Glomerular endothelial cell (primary cell): ENCODE measurements around the gene MEGF10. TPM values are rescaled to one million over a fixed set of nuclear protein-coding genes. Genes with fewer than 3 reads are reported as not detected.
"Not testable (repeated sequence)": the region's sequence is repeated elsewhere in the genome, so short reads cannot be mapped to it uniquely, and the experiment has no call there.

Experiments
- DNase-seq: peaks from one replicate; pipeline ENCODE4 v3.0.0-alpha.2; 2011; ENCODE audit warnings: low read depth, low spot score; ENCODE audit errors: extremely low read depth
- total RNA-seq: library from RNA; depleted of rRNA; stranded (reverse); fragments of >200 nt; gene quantifications from 2 replicates; pipeline ENCODE4 v1.2.3, GENCODE V29; 2015

Gene MEGF10
- 3.6 and 15.5 TPM in 2 replicates for total RNA-seq

DNA sequence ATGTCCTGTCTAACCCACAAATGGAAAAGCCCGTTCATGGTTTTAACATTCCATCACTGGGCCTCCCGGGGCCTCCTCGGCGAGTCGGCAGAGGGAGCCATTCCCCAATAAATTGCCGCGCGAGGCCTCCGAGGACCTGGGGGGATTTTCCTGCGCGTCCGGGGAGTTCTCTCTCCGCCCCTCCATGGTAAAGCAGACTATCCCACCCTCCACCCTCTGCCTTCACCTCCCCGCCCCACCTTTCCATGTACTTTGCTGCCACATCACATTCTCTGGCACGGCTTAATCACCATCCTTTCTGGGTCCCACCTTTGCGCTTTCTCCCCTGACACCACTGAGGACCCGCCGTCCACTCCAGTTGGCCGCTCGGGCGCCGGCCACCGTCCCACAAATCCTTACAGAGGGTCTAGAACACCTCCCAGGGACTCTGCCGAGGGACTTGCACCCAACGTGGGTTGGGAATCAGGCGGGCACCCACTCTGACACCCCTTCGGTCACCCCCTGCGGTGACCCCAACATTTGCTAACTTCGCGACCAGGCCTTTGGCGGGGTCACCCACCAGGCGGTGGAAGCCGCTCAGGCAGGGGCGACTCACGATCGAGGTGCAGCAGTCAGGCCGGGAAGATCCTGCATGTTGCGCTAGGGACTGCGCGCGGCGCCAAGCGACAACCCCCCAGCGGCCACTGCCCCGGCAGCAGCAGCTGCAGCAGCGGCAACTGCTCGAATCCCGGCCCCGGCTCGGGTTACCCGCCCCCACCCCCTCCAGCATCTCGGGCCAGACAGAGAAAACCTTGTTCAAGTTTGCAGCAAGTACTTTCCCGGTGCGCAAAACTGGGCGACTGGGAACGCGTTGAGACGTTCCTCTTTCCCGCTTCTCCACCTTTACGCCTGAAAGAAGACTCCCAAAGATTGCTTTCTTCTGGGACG, at the start of gene MEGF10:
MEGF10 (plus strand) TSS at position 778 of the 927 bp plus-strand sequence. CDS start 40,513 bp downstream, outside the sequence.
- DNase-seq: no peak

DNA sequence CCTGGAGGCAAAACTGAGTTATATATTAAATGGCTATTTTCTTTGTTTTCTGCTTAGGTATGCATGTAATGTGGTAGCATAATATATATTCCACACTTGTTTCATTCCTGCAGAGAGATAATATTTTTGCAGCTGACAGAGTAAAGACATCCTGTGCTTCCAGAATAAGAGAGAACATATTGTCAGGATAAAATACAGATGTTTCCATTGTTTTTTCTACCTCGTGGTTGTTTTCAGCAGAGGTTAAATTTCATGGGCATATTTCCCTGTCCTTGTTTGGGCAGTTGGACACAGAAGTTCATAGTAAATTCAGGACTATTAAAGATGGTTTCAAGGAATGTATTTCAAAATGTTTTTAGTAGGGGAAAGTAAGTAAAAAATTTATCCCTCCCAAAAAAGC, 47.6 kb upstream of the MEGF10 start:
- no peak for DNase-seq

DNA sequence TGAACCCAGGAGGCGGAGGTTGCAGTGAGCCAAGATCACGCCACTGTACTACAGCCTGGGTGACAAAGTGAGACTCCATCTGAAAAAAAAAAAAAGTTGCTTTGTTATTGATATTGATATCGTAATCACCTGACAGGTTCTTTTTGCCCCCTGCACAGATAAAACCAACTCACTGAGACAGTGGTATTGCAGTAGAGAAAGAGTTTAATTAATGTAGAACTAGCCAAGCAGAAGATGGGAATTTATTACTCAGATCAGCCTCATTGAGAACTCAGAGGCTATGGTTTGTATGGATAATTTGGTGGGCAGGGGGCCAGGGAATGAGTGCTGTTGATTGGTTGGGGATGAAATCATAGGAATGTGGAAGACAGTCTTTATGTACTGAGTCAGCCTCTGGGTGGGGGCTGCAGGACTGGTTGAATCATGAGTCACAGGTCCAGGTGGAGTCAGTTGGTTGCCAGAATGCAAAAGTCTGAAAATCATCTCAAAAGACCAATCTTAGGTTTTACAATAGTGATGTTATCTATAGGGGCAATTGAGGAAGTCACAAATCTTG, 35.8 kb upstream of the MEGF10 start:
- DNase-seq: no peak

DNA sequence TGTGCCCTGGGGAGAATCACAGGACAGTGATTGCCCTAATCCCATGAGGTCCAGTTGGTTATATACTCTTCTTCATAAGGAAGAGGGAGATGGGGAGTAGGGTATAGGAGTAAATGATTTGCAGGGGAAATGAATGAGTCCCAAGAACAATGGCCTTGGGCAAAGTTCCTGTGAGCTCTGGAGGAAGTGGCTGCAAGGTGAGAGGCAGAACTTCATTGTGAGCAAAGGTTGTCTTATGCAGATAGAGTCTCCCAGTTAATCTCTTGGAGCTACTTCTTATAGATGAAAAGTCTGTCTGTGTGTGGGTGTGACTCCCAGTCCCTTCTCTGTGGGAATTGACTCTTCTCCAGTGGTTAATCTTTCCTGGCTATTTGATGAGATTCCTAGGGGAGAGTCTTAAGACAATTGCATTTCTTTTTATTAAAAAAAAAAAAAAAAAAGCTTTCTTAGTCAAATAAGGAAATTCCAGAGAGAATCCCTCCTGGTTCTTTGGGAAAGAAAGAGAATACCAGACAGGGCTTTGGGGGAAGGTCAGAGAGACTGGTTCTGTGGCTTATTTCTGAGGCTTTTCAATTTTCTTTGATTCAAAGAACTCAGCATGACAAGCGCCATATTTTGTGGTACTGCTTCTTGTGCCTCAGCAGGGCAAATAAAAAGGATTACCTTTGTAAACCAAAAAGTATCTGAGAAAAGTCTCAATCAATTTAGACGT, 33.6 kb upstream of the MEGF10 start:
- DNase-seq: no peak

DNA sequence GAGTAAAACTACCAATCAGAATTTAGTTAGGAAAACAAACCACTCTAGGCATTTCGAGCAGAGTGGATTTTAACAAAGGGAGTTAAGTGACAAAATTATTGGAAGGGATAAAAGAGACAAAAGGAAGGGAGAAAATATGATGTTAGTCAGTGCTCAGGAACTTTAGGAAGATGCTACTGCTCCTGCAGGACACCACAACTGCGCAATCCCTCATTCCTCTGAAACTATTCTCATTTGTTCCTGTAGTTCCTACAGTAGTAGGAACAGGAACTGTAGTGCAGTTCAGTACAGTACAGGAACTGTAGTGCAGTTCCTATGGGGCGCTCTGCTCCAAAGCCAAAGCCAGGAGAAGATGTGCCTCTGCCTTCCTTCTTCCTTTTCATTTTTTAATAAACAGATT, 29.9 kb upstream of the MEGF10 start:
- DNase-seq: no peak

DNA sequence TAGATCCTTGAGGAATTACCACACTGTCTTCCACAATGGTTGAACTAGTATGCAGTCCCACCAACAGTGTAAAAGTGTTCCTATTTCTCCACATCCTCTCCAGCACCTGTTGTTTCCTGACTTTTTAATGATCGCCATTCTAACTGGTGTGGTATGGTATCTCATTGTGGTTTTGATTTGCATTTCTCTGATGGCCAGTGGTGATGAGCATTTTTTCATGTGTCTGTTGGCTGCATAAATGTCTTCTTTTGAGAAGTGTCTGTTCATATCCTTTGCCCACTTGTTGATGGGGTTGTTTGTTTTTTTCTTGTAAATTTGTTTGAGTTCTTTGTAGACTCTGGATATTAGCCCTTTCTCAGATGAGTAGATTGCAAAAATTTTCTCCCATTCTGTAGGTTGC, 25.1 kb upstream of the MEGF10 start:
- not testable (repeated sequence) for DNase-seq

DNA sequence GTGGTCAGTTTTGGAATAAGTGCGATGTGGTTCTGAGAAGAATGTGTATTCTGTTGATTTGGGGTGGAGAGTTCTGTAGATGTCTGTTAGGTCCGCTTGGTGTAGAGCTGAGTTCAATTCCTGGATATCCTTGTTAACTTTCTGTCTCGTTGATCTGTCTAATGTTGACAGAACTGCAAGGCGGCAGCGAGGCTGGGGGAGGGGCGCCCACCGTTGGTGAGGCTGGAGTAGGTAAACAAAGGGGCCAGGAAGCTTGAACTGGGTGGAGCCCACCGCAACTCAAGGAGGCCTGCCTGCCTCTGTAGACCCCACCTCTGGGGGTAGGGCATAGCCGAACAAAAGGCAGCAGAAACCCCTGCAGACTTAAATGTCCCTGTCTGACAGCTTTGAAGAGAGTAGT, 22.3 kb upstream of the MEGF10 start:
- not testable (repeated sequence) for DNase-seq

DNA sequence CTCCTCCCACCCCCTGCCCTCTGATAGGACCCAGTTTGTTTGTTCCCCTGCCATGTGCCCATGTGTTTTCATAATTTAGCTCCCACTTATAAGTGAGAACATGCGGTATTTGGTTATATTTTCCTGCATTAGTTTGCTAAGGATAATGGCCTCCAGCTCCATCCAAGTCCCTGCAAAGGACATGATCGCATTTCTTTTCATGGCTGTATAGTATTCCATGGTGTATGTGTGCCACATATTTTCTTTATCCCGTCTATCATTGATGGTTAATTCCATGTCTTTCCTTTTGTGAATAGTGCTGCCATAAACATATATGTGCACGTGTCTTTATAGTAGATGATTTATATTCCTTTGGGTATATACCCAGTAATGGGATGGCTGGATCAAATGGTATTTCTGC, 19.9 kb upstream of the MEGF10 start:
- DNase-seq: not testable (repeated sequence)

DNA sequence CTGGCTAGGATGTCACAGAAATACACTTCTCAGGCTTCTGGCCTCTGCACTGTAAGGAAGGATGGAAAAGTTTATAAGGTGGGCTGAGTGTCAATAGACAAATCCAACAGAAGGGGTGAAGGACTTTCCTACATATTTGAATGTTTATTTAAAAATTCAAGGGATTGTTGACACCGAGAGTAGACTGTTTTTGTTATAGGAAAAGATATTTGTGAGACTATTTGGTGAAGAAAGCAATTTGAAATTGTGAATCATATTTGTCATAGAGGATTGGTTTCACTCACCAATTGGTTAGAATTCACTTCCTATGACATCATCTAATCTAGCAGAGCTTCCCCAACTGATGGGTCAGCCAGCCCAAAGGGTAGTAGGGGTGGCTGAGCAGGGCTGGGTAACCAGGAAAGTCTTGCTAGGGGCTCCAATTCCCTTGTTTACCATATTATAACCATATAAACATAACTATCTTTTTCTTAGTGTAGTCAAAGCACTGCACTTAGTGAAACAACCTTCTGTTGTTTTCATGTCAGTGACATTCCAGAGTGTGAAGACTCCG, 14.9 kb upstream of the MEGF10 start:
- no peak for DNase-seq

DNA sequence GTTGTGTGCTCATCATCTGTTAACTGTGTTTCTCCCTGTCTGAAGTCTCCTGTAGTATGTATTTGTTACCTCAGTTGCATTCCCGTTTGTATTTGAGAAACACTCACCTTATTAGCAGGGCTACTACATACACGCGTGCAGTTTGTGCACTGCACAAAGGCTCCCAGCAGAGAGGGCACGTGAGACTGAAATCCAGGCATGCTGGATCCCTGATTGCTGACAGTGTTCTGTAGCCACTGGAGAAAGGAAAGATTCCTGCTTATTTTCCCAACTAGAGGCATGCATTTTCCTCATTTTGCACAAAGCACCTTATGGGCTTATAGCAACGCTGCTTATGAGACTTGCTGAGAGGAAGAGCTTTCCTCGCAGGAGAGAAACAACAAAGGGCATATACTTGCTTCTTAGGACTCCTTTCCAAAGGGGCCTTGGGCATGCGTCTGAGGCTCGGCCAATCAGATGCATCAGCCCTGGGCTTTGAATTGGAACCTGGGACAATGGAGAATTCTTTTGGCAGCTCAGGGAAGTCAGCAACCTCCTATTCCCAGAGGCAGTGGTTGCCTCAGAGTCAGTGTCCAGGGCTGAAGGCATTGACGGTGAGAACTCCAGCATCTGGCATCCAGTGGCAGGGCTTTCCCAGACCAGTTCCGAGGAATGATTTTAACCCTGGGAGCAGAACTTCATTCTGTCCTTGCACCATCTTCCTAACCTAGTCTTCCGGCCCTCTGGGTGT, 9.9 kb upstream of the MEGF10 start:
- no peak for DNase-seq

DNA sequence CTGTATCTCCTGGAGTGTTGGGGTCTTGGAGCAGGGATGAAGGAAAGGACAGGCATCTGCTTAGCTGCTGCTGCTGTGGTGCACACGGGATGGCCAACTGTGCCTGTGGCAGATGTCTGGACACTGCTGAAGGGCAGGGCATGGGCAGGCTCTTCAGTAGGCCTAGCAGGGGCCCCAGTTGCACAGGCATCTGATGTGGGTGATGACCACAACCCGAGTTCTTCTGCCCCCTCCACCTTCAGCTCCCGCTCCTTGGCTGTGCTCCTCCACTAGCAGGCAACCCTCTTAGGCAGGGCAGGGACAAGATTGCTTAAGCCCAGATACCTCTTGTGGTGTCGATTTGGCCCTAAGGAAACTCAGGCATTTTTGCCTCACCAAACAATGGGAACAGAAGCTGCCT, 9.0 kb upstream of the MEGF10 start:
- DNase-seq: no peak

DNA sequence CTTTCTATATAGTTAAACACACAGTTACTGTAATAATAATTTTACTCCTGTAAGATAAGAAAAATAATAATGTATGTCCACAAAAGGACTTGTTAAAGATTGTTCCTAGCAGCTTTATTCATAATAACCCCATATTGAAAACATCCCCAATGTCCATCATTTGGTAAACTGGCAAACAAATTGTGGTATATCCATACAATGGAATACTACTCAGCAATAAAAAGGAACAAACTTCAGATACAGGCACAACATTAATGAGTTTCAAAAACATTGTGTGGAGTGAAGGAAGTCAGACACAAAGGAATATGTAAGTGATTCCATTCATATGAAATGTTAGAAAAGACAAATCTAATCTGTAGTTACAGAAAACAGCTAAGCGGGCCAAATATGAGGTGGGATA, 1.9 kb upstream of the MEGF10 start:
- DNase-seq: no peak

DNA sequence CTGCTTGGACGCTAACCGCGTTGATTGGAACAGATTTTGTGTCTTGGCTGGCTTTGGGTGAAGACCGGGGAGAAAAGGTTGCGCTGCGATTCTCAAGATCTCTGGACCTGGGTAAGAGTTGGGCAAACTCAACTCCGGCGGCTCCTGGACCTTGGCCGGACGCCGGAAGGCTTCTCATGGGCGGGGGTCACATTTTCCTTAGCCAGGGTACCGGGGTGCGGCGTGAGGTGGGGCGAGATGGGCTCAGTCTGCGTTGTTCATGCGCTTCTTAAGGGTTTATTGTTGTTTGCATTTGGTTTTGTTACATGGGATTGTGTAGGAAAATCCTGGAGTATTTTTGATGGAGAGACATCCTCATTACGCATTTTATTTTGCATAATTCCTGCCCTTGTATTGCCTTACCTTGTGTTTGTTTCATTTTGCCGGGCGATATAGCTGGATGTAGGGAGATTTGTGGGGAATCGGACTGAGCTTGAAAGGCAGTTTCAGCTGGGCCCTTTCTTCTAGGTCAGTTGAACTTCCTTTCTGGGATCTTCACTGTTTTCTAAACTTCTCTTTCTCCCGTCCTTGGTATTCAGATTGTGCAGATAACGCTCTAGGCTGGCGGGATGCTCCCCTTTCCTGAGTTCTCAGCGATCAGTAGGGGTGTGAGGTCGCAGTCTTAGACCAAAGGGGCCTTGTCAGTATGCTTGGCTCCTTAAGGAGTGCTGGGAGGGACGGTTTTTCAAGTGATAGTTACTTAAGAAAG, 524 bp downstream of the MEGF10 start:
- DNase-seq: no peak

DNA sequence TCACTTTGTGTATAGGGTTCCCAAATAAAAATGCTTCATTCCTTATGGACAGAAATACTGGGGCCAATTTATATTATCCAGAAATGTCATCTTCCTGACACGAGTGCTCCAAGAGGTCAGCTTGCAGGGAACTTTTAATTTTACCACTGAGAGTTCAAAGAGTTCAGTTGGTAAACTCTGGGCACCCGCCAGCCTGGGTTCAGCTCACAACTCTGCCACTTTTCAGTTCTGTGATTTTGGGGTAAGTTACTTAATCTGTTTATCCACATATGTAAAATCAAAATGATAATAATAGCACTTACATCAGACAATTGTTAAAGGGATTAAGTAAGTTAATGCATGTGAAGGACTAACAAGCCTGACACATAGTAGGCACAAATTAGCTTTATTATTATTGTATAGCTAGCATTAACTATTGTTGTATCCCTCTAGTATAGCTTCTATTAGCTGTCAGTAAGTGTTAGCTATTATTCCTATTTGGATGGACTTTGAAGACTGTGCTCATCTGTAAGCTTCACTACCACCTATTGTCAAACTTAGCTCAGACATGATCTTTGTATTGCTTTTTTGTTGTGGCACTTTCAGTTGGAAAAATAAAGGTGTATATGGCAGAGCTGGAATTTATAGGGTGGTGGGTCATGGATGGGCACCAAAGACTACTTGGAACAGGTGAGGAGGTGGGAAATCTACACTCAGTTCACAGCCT, 1.6 kb downstream of the MEGF10 start:
- no peak for DNase-seq

DNA sequence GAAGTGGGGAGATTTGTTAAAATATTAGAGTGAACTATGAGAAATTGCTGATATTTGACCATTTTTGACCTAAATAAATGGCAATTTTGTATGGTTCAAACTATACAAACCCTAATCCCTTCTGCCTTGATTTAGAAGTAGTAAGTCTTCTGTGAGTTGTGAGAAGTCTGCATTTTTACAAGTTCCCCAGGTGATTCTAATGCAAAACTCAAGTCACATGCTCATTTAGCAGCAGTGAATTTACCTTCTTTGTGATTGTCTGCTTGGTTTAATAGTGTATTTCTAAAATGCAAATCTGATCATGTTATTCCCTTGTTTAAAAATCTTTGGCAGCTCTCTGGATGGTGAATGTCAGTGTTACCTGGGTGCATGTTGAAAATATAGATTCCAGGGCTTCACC, 2.8 kb downstream of the MEGF10 start:
- no peak for DNase-seq

DNA sequence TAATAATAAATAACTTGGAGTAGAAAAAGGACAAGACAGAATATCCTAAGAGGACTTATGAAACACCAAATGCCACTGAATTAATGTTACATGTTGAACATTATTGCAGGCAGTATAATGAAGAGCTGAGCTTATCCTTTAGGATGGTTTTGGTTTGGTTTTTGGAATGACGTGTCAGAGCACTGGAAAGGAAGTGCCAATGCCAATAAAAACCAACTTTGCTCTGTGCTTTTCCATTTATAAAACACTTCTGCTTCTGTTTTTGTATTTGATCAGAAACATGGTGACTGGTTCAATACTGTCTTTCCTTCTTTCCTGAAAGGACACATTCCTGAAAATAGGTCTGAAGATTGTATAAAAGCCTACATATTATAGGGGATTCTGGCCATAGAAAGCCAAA, 4.2 kb downstream of the MEGF10 start:
- DNase-seq: no peak

DNA sequence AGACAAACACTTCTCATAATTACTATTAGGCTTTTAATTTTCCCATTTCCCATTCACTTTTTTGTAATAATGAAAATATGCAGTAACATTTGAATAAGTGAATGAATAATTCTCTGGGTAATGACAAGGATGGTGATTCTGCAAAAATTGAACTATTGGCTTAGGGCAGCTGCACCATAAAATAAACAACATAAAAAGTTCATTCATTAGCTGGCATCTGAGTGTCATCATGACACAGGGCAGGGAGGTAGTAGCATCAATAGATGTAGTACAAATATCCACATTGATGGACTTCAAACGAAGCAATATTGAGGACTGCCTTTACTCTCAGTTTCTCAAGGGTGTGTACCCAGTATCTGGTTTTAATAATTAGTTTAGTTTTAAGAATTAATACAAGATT, 4.9 kb downstream of the MEGF10 start:
- no peak for DNase-seq

DNA sequence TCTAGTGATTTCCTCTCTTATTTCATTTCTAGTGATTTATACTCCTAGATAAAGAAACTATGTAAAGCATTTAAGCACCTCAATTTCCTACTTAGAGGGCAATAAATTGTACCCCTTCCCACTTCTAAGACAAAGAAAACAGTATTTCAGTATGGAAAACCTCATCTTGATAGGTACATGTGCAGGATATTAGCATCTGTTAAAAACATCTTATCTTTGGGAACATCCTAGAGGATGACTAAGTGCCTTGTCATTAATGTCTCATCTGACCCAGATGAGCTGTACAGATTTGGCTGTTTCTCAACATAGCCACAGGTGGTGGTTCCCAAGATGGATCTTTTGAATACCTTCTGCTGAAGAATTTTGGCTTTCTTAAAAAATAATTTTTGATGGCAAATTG, 5.7 kb downstream of the MEGF10 start:
- no peak for DNase-seq

DNA sequence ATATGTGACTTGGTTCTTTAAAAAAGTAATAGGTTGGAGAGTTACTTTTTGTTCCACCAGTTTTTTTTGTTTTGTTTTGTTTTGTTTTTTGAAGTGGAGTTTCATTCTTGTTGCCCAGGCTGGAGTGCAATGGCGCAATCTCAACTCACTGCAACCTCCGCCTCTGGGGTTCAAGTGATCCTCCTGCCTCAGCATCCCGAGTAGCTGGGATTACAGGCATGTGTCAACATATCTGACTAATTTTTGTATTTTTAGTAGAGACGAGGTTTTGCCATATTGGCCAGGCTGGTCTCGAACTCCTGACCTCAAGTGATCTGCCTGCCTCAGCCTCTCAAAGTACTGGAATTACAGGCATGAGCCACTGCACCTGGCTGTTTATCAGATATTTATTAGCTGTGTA, 6.3 kb downstream of the MEGF10 start:
- not testable (repeated sequence) for DNase-seq
